Mesendoderm (in vitro differentiated cells): ENCODE data around the gene AMBP.

Experiments
- DNase-seq: peaks from one replicate; pipeline ENCODE4 v3.0.0; 2013
- H2AK5ac ChIP-seq: 2 replicates; pipeline ENCODE4 v1.6.1; 2013; ENCODE audit warnings: low read length, inconsistent platforms
- H2BK120ac ChIP-seq: 2 replicates; pipeline ENCODE4 v1.6.1; 2013; ENCODE audit warnings: low read depth, mild to moderate bottlenecking, low read length, moderate library complexity, mixed read lengths
- H2BK15ac ChIP-seq: replicated peaks from 2 replicates; pipeline ENCODE4 v1.6.1; 2013; ENCODE audit warnings: low read depth, mild to moderate bottlenecking, moderate library complexity
- H2BK5ac ChIP-seq: 2 replicates; pipeline ENCODE4 v1.6.1; 2013; ENCODE audit warnings: low read length, inconsistent platforms
- H3K18ac ChIP-seq: 2 replicates; pipeline ENCODE4 v1.6.1; 2013; ENCODE audit warnings: mild to moderate bottlenecking, low read length, mixed read lengths
- H3K23ac ChIP-seq: one replicate; pipeline ENCODE4 v1.6.1; 2013; ENCODE audit warnings: low read length
- H3K27ac ChIP-seq: 2 replicates; pipeline ENCODE4 v1.5.1; 2013; ENCODE audit warnings: low read depth, mild to moderate bottlenecking, inconsistent platforms, low read length, moderate library complexity
- H3K27me3 ChIP-seq: 2 replicates; pipeline ENCODE4 v1.6.1; 2013; ENCODE audit warnings: low read length, control low read depth, mild to moderate bottlenecking, inconsistent platforms; ENCODE audit not compliant: insufficient read depth, poor library complexity
- H3K36me3 ChIP-seq: 2 replicates; pipeline ENCODE4 v1.6.1; 2013; ENCODE audit warnings: low read length, inconsistent platforms; ENCODE audit not compliant: control insufficient read depth, insufficient read depth
- H3K4ac ChIP-seq: one replicate; pipeline ENCODE4 v1.6.1; 2013; ENCODE audit warnings: low read depth, mild to moderate bottlenecking, low read length, moderate library complexity
- H3K4me1 ChIP-seq: 2 replicates; pipeline ENCODE4 v1.6.1; 2013; ENCODE audit warnings: low read depth, low read length, inconsistent platforms; ENCODE audit not compliant: control insufficient read depth
- H3K4me2 ChIP-seq: 2 replicates; pipeline ENCODE4 v1.6.1; 2013; ENCODE audit warnings: low read length
- H3K4me3 ChIP-seq: 2 replicates; pipeline ENCODE4 v1.5.1; 2013; ENCODE audit warnings: mild to moderate bottlenecking, low read length
- H3K56ac ChIP-seq: one replicate; pipeline ENCODE4 v1.6.1; 2013; ENCODE audit warnings: low read length
- H3K79me1 ChIP-seq: 2 replicates; pipeline ENCODE4 v1.6.1; 2013; ENCODE audit warnings: low read length, inconsistent platforms
- H3K79me2 ChIP-seq: 2 replicates; pipeline ENCODE4 v1.6.1; 2013; ENCODE audit warnings: mild to moderate bottlenecking, low read length; ENCODE audit not compliant: control insufficient read depth, insufficient read depth
- H3K9ac ChIP-seq: 2 replicates; pipeline ENCODE4 v1.6.1; 2013; ENCODE audit warnings: low read length, inconsistent platforms
- H4K5ac ChIP-seq: one replicate; pipeline ENCODE4 v1.6.1; 2013; ENCODE audit warnings: low read length
- H4K8ac ChIP-seq: one replicate; pipeline ENCODE4 v1.6.1; 2013; ENCODE audit warnings: low read depth, mild to moderate bottlenecking, control low read depth, low read length, moderate library complexity
- WGBS: extraction: QIAGEN DNeasy Blood & Tissue Kit; methylation state at CpG from one replicate; pipeline ENCODE4 v1.1.7; 2013; ENCODE audit warnings: low lambda C conversion rate, missing lambda C conversion rate; ENCODE audit not compliant: insufficient coverage; ENCODE audit errors: extremely low coverage; 5-methylcytosine and 5-hydroxymethylcytosine counted together

Gene AMBP

GRCh38 chr9:114033397-114034103 is 44.5 kb downstream of the AMBP start:
- no peak overlapping the region for H3K9ac ChIP-seq
- no peaks in the 10 kb centered on the region for H3K27me3 ChIP-seq
- peaks cover 7% of the 10 kb centered on the region for H3K36me3 ChIP-seq
- peak; percentile 42 for DNase-seq
- no peak overlapping the region for H2BK15ac ChIP-seq
- H3K18ac ChIP-seq = no peak overlapping the region
- H3K4ac ChIP-seq = no peak overlapping the region
- no peaks in the 10 kb centered on the region for H3K79me1 ChIP-seq
- H3K27ac ChIP-seq = no peak overlapping the region
- H3K79me2 ChIP-seq = no peaks in the 10 kb centered on the region
- H2BK120ac ChIP-seq = no peak overlapping the region
- H4K8ac ChIP-seq = no peak overlapping the region
- H4K5ac ChIP-seq = no peak overlapping the region
- H3K4me1 ChIP-seq = no peaks in the 10 kb centered on the region
- no peak overlapping the region for H3K56ac ChIP-seq
- H3K4me3 ChIP-seq = no peak overlapping the region
- no peak overlapping the region for H2AK5ac ChIP-seq
- H3K4me2 ChIP-seq = no peak overlapping the region
- no peak overlapping the region for H3K23ac ChIP-seq
- WGBS = no CpG with 5 or more reads among the region's 12 CpGs
- no peak overlapping the region for H2BK5ac ChIP-seq

GRCh38 chr9:114031948-114032840 is 45.9 kb downstream of the AMBP start:
- Histone ChIP-seq H4K5ac (no peak overlapping the region), H3K79me1 (no peaks in the 10 kb centered on the region), H2BK5ac (no peak overlapping the region), H3K4me3 (no peak overlapping the region), H3K4ac (no peak overlapping the region), H4K8ac (no peak overlapping the region), H3K27me3 (no peaks in the 10 kb centered on the region), H3K23ac (no peak overlapping the region), H3K9ac (no peak overlapping the region), H3K4me1 (no peaks in the 10 kb centered on the region), H3K18ac (no peak overlapping the region), H3K79me2 (no peaks in the 10 kb centered on the region), H2BK120ac (no peak overlapping the region), H2AK5ac (no peak overlapping the region), H3K36me3 (peaks cover 5% of the 10 kb centered on the region), H3K27ac (no peak overlapping the region), H2BK15ac (no peak overlapping the region), H3K4me2 (no peak overlapping the region), H3K56ac (no peak overlapping the region)
- no CpG with 5 or more reads among the region's 19 CpGs for WGBS
- no peak for DNase-seq

- no peak overlapping the region for H3K9ac ChIP-seq
- H4K8ac ChIP-seq = no peak overlapping the region
- no peak overlapping the region for H2BK5ac ChIP-seq
- no peak overlapping the region for H4K5ac ChIP-seq
- no peaks in the 10 kb centered on the region for H3K27me3 ChIP-seq
- H3K4me2 ChIP-seq = no peak overlapping the region
- no peak overlapping the region for H2BK120ac ChIP-seq
- no peak overlapping the region for H3K27ac ChIP-seq
- no peaks in the 10 kb centered on the region for H3K79me1 ChIP-seq
- H3K4me1 ChIP-seq = no peaks in the 10 kb centered on the region
- no peak overlapping the region for H2BK15ac ChIP-seq
- H3K56ac ChIP-seq = no peak overlapping the region
- H3K18ac ChIP-seq = no peak overlapping the region
- peaks cover 2% of the 10 kb centered on the region for H3K36me3 ChIP-seq
- WGBS = no CpG with 5 or more reads among the region's 7 CpGs
- no peak overlapping the region for H3K4ac ChIP-seq
- DNase-seq = no peak
- no peaks in the 10 kb centered on the region for H3K79me2 ChIP-seq
- no peak overlapping the region for H3K23ac ChIP-seq
- H3K4me3 ChIP-seq = no peak overlapping the region
- H2AK5ac ChIP-seq = no peak overlapping the region
Measured at GRCh38 chr9:114031037-114031630, 47.0 kb downstream of the AMBP start.

- no peak for DNase-seq
- no peak overlapping the region for H3K4me3 ChIP-seq
Measured at GRCh38 chr9:114030364-114030763, 47.7 kb downstream of the AMBP start.

GRCh38 chr9:114029311-114030170 is 48.6 kb downstream of the AMBP start:
- no CpG with 5 or more reads among the region's 12 CpGs for WGBS

More at GRCh38 chr9:114030364-114030763, 47.7 kb downstream of the AMBP start:
- Histone ChIP-seq H3K27ac (no peak overlapping the region), H2BK15ac (no peak overlapping the region), H3K36me3 (peaks cover 5% of the 10 kb centered on the region), H3K4me1 (no peaks in the 10 kb centered on the region), H3K79me2 (no peaks in the 10 kb centered on the region), H3K4me2 (no peak overlapping the region), H3K18ac (no peak overlapping the region), H3K56ac (no peak overlapping the region), H2BK5ac (no peak overlapping the region), H3K9ac (no peak overlapping the region), H3K79me1 (no peaks in the 10 kb centered on the region), H4K5ac (no peak overlapping the region), H2BK120ac (no peak overlapping the region), H2AK5ac (no peak overlapping the region), H3K4ac (no peak overlapping the region), H4K8ac (no peak overlapping the region), H3K27me3 (no peaks in the 10 kb centered on the region), H3K23ac (no peak overlapping the region)
- WGBS = no CpG with 5 or more reads among the region's 9 CpGs

More at GRCh38 chr9:114029311-114030170, 48.6 kb downstream of the AMBP start:
- Histone ChIP-seq H2BK15ac (no peak overlapping the region), H3K79me2 (no peaks in the 10 kb centered on the region), H3K27me3 (no peaks in the 10 kb centered on the region), H2BK120ac (no peak overlapping the region), H4K8ac (no peak overlapping the region), H3K23ac (no peak overlapping the region), H3K4me1 (no peaks in the 10 kb centered on the region), H3K56ac (no peak overlapping the region), H3K79me1 (no peaks in the 10 kb centered on the region), H3K27ac (no peak overlapping the region), H3K36me3 (peaks cover 5% of the 10 kb centered on the region), H2AK5ac (no peak overlapping the region), H3K9ac (no peak overlapping the region), H3K4me2 (no peak overlapping the region), H2BK5ac (no peak overlapping the region), H3K18ac (no peak overlapping the region), H3K4me3 (no peak overlapping the region), H4K5ac (no peak overlapping the region), H3K4ac (no peak overlapping the region)
- DNase-seq = no peak
